ENCODE data around the gene BSND.

Gene BSND

GRCh38 chr1:55006931-55007330, 8.2 kb downstream of the BSND start:
- no peak overlapping the region for H3K4me3 Mint-ChIP-seq
- no peaks in the 10 kb centered on the region for H3K4me1 Mint-ChIP-seq
- H3K9me3 Mint-ChIP-seq = peaks cover 12% of the 10 kb centered on the region
- peaks cover 7% of the 10 kb centered on the region for H3K27me3 Mint-ChIP-seq (ENCODE audit: low read depth)
- no peak overlapping the region for H3K27ac Mint-ChIP-seq
- H3K36me3 Mint-ChIP-seq (ENCODE audit: low read depth) = peaks cover 11% of the 10 kb centered on the region
- no peak for TF ChIP-seq CTCF (IDR thresholded peaks at IDR 0.05; ENCODE audit: unreplicated experiment in 3 of 3)

GRCh38 chr1:55007625-55008024, 8.9 kb downstream of the BSND start:
- Mint-ChIP-seq H3K9me3 (peaks cover 12% of the 10 kb centered on the region), H3K4me1 (no peaks in the 10 kb centered on the region), H3K4me3 (no peak overlapping the region), H3K27ac (no peak overlapping the region), H3K36me3 (ENCODE audit: low read depth) (peaks cover 11% of the 10 kb centered on the region), H3K27me3 (ENCODE audit: low read depth) (peaks cover 10% of the 10 kb centered on the region)
- TF ChIP-seq CTCF (IDR thresholded peaks at IDR 0.05; ENCODE audit: unreplicated experiment in 3 of 3) = no peak

- TF ChIP-seq CTCF (IDR thresholded peaks at IDR 0.05; ENCODE audit: unreplicated experiment in 3 of 3) = no peak
- no peaks in the 10 kb centered on the region for H3K4me1 Mint-ChIP-seq
- H3K27ac Mint-ChIP-seq = no peak overlapping the region
- peaks cover 12% of the 10 kb centered on the region for H3K9me3 Mint-ChIP-seq
- peaks cover 22% of the 10 kb centered on the region for H3K27me3 Mint-ChIP-seq (ENCODE audit: low read depth)
- no peak overlapping the region for H3K4me3 Mint-ChIP-seq
- H3K36me3 Mint-ChIP-seq (ENCODE audit: low read depth) = peaks cover 11% of the 10 kb centered on the region
These were observed 11.6 kb downstream of the BSND start for GRCh38 chr1:55010194-55010886.

DNA sequence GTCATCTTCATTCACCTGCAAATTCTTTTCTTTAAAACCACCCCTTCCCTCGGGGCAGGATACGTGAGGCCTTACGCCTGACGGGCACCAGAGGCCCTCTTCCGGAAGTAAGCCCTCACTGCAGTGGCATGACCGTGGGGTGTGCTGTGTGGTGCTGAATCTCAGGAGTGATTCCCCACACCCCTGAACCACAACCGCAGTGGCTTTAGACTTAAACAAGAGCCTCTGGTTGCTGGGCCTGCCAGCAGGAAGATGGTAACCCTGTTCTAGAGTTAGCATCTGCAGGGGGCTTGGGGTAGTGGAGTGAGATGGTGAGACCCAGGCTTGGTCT, 12.1 kb downstream of the BSND start:
- H3K4me3 Mint-ChIP-seq = no peak overlapping the region

GRCh38 chr1:55012661-55013060, 13.9 kb downstream of the BSND start:
- TF ChIP-seq CTCF (IDR thresholded peaks at IDR 0.05; ENCODE audit: unreplicated experiment in 3 of 3) = no peak
- Mint-ChIP-seq H3K36me3 (ENCODE audit: low read depth) (peaks cover 11% of the 10 kb centered on the region), H3K27ac (no peak overlapping the region), H3K4me3 (no peak overlapping the region), H3K4me1 (no peaks in the 10 kb centered on the region), H3K9me3 (peaks cover 12% of the 10 kb centered on the region), H3K27me3 (ENCODE audit: low read depth) (peaks cover 26% of the 10 kb centered on the region)

More for the DNA sequence above, 12.1 kb downstream of the BSND start:
- Mint-ChIP-seq H3K4me1 (no peaks in the 10 kb centered on the region), H3K9me3 (peaks cover 12% of the 10 kb centered on the region), H3K27ac (no peak overlapping the region), H3K27me3 (ENCODE audit: low read depth) (peaks cover 22% of the 10 kb centered on the region), H3K36me3 (ENCODE audit: low read depth) (peaks cover 11% of the 10 kb centered on the region)
- no peak for TF ChIP-seq CTCF (IDR thresholded peaks at IDR 0.05; ENCODE audit: unreplicated experiment in 3 of 3)

- H3K9me3 Mint-ChIP-seq = no peaks in the 10 kb centered on the region
- H3K27ac Mint-ChIP-seq = no peak overlapping the region
- no peak for TF ChIP-seq CTCF (IDR thresholded peaks at IDR 0.05; ENCODE audit: unreplicated experiment in 3 of 3)
- no peaks in the 10 kb centered on the region for H3K36me3 Mint-ChIP-seq (ENCODE audit: low read depth)
- no peaks in the 10 kb centered on the region for H3K4me1 Mint-ChIP-seq
- H3K4me3 Mint-ChIP-seq = no peak overlapping the region
- H3K27me3 Mint-ChIP-seq (ENCODE audit: low read depth) = peaks cover 28% of the 10 kb centered on the region
These were observed 16.4 kb downstream of the BSND start for GRCh38 chr1:55015123-55015522.
